Activated CD8-positive, alpha-beta memory T cell treated with anti-CD3 and anti-CD28 coated beads, Interleukin-2, amount 50 U/mL, for 24 hours (primary cell): ENCODE results near the gene DDN.

Experiments
- DNase-seq: peaks from one replicate; pipeline ENCODE4 v3.0.0-alpha.2; 2020; ENCODE audit errors: extremely low read depth

The DDN gene

GRCh38 chr12:49013428-49013827, 14.3 kb upstream of the DDN start:
- DNase-seq: no peak

GRCh38 chr12:49012739-49013138, 13.6 kb upstream of the DDN start:
- DNase-seq: no peak

- no peak for DNase-seq
These were observed 11.0 kb upstream of the DDN start for GRCh38 chr12:49010092-49010668.

GRCh38 chr12:49008943-49009342, 9.8 kb upstream of the DDN start:
- no peak for DNase-seq

GRCh38 chr12:49000346-49000745, 1.2 kb upstream of the DDN start:
- no peak for DNase-seq

- DNase-seq: no peak
These were observed 450 bp downstream of the DDN start for GRCh38 chr12:48998497-48999353.

- no peak for DNase-seq
These were observed 1.3 kb downstream of the DDN start for GRCh38 chr12:48997719-48998496.

- no peak for DNase-seq
These were observed 2.1 kb downstream of the DDN start for GRCh38 chr12:48996794-48997718.

GRCh38 chr12:48995086-48995879, 3.9 kb downstream of the DDN start:
- DNase-seq: no peak

GRCh38 chr12:48994224-48995085, 4.7 kb downstream of the DDN start:
- DNase-seq: no peak

- no peak for DNase-seq
These were observed 5.4 kb downstream of the DDN start for GRCh38 chr12:48993787-48994186.

- DNase-seq: no peak
These were observed 7.7 kb downstream of the DDN start for GRCh38 chr12:48991247-48992050.

GRCh38 chr12:48990552-48990951, 8.6 kb downstream of the DDN start:
- no peak for DNase-seq

GRCh38 chr12:48988030-48988649, 11.0 kb downstream of the DDN start:
- DNase-seq: no peak

GRCh38 chr12:48986720-48987291, 12.4 kb downstream of the DDN start:
- DNase-seq: no peak

- DNase-seq: no peak
These were observed 13.3 kb downstream of the DDN start for GRCh38 chr12:48985901-48986300.

- DNase-seq: no peak
These were observed 13.7 kb downstream of the DDN start for GRCh38 chr12:48985475-48985897.
